ENCODE results near the gene RAP1GDS1. TPM values are rescaled to one million over a fixed set of nuclear protein-coding genes. Genes with fewer than 3 reads are reported as not detected.

The RAP1GDS1 gene
- total and polyA plus RNA-seq, 2 donors, result 23.6 to 41.6 TPM

DNA sequence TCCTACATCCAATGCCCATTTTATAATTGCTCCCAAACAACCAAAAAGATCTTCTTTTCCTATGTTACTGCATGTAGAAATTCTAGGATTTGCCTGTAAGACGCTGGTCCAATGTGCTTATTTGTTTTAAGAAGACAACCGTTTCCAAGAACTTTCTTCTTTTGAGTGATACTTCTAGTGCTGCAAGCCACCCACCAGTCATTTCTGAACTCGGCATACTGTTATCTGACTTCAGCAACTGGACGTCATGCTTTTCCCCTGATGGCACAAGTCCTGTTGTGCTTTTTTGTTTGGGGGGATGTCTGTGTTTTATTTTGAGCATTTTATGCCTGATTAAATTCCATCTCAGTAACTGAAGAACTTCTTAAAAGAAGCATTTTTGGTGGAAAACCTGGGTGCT lies 16.0 kb upstream of the RAP1GDS1 start:
- Histone ChIP-seq H3K4me3 (ENCODE audit: low read length in 2 of 2) (no peak overlapping the region), H3K27ac (ENCODE audit: low read depth in 1 of 2, low read length in 1 of 2) (no peak overlapping the region), H3K9me3 (ENCODE audit: control insufficient read depth in 2 of 2, insufficient read depth in 1 of 2, low read length in 1 of 2) (no peaks in the 10 kb centered on the region), H3K36me3 (ENCODE audit: control insufficient read depth in 2 of 2, insufficient read depth in 2 of 2, low read length in 1 of 2) (no peaks in the 10 kb centered on the region), H3K27me3 (ENCODE audit: control insufficient read depth in 2 of 2, insufficient read depth in 1 of 2, low read length in 1 of 2) (no peaks in the 10 kb centered on the region), H3K4me1 (ENCODE audit: control insufficient read depth in 2 of 2, insufficient read depth in 2 of 2, low read length in 2 of 2) (no peaks in the 10 kb centered on the region)
- DNase-seq (ENCODE audit: low read depth in 6 of 9, low spot score in 9 of 9), result no peak
- 96% methylated on average over 4 of the region's 4 CpGs for WGBS

DNA sequence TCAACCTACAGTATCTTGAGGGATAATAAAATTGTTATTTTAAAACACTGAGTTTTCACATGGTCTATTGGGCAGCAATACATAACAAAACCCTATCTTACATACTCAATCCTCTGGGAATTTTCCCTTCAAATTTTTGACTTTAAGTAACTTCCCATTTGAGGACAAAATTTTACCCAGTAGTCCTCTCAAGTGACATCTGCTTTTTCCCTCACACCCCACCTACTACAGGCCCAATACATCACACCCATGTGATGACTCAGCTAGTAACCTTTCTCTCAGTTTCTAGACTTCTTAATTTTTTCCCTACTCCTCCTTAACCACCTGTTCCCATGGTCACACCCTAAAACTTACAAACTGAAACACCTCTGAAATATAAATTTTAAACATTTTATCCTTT lies 12.2 kb upstream of the RAP1GDS1 start:
- Histone ChIP-seq H3K36me3 (ENCODE audit: control insufficient read depth in 2 of 2, insufficient read depth in 2 of 2, low read length in 1 of 2) (no peaks in the 10 kb centered on the region), H3K9me3 (ENCODE audit: control insufficient read depth in 2 of 2, insufficient read depth in 1 of 2, low read length in 1 of 2) (peaks cover 0 to 2% of the 10 kb centered on the region in 2 donors), H3K4me1 (ENCODE audit: control insufficient read depth in 2 of 2, insufficient read depth in 2 of 2, low read length in 2 of 2) (no peaks in the 10 kb centered on the region), H3K4me3 (ENCODE audit: low read length in 2 of 2) (no peak overlapping the region), H3K27ac (ENCODE audit: low read depth in 1 of 2, low read length in 1 of 2) (no peak overlapping the region), H3K27me3 (ENCODE audit: control insufficient read depth in 2 of 2, insufficient read depth in 1 of 2, low read length in 1 of 2) (no peaks in the 10 kb centered on the region)
- no peak for DNase-seq (ENCODE audit: low read depth in 6 of 9, low spot score in 9 of 9)

DNA sequence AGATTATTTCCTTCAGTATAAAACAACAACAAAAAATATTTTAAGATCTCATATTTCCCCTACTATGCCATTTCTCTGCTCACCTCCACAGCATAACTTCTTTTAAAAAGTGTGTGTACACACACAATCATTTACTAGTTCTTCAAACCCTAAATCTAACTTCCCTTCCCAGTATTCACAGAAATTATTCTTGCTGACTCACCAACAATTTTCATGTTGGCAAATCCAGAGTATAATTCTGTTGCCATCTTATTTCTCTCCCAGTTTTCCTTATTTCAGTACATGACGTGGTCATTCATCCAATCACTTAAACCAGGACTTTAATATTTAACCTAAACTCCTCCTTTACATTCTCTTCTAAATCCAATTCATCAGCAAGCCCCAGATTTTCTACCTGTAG lies 11.4 kb upstream of the RAP1GDS1 start:
- Histone ChIP-seq H3K9me3 (ENCODE audit: control insufficient read depth in 2 of 2, insufficient read depth in 1 of 2, low read length in 1 of 2) (peaks cover 0 to 2% of the 10 kb centered on the region in 2 donors), H3K4me1 (ENCODE audit: control insufficient read depth in 2 of 2, insufficient read depth in 2 of 2, low read length in 2 of 2) (no peaks in the 10 kb centered on the region), H3K36me3 (ENCODE audit: control insufficient read depth in 2 of 2, insufficient read depth in 2 of 2, low read length in 1 of 2) (no peaks in the 10 kb centered on the region), H3K27ac (ENCODE audit: low read depth in 1 of 2, low read length in 1 of 2) (no peak overlapping the region), H3K4me3 (ENCODE audit: low read length in 2 of 2) (no peak overlapping the region), H3K27me3 (ENCODE audit: control insufficient read depth in 2 of 2, insufficient read depth in 1 of 2, low read length in 1 of 2) (no peaks in the 10 kb centered on the region)
- 96% methylated on average over 1 of the region's 1 CpG for WGBS
- no peak for DNase-seq (ENCODE audit: low read depth in 6 of 9, low spot score in 9 of 9)

DNA sequence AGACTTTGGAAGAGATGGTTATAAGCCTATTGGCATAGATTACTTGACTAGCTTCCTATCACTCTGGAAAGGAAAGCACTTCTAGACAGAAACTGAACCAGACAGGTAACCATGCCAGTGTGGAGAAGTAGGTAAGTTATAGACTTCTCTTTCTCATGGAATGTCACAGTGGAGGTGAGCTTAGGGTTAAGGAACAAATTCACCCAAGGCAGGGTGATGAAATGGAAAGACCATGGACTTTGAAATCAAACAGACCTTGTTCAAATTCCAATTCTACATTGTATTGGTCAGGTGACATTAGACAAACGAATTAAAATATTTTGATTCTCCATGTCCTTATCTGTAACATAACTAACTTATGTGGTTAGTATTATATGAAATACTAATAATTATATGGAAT lies 7.7 kb upstream of the RAP1GDS1 start:
- H3K27ac ChIP-seq (ENCODE audit: low read depth in 1 of 2, low read length in 1 of 2), result no peak overlapping the region
- 93% methylated on average over 1 of the region's 1 CpG for WGBS
- no peak for DNase-seq (ENCODE audit: low read depth in 6 of 9, low spot score in 9 of 9)
- H3K9me3 ChIP-seq (ENCODE audit: control insufficient read depth in 2 of 2, insufficient read depth in 1 of 2, low read length in 1 of 2), result peaks cover 0 to 2% of the 10 kb centered on the region in 2 donors
- H3K27me3 ChIP-seq (ENCODE audit: control insufficient read depth in 2 of 2, insufficient read depth in 1 of 2, low read length in 1 of 2), result no peaks in the 10 kb centered on the region
- H3K4me3 ChIP-seq (ENCODE audit: low read length in 2 of 2), result no peak overlapping the region
- H3K36me3 ChIP-seq (ENCODE audit: control insufficient read depth in 2 of 2, insufficient read depth in 2 of 2, low read length in 1 of 2), result no peaks in the 10 kb centered on the region
- H3K4me1 ChIP-seq (ENCODE audit: control insufficient read depth in 2 of 2, insufficient read depth in 2 of 2, low read length in 2 of 2), result no peaks in the 10 kb centered on the region

DNA sequence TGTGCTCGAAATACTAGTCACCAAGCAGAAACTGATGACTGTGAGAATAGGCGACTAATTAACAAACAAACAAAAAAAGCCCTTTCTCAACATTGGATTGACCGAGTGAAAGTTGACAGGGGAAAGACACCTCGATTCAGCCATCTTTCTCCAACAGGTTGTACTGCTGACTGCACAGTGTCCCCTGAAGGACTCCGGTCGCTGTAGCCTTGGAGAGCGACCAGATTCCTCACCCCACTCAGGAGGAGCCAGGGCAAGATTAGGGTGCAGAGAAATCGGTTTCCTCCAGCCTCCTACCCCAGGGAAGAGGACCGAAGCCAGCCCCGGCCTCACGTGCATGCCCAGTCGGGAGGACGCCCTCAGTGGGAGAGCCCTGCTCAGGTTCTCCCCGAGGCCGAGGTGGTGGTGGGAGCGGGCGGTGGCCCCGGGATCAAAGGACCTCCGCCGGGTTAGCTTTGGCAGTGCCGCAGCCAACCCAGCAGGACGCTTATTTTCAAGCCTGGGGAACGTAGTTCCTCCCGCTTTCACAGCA lies 1.1 kb upstream of the RAP1GDS1 start:
- DNase-seq (ENCODE audit: low read depth in 6 of 9, low spot score in 9 of 9), result peak in 4 of 9 donors; percentile 33 to 45 (median 38)
- peak overlapping the region; percentile 81 to 97 for H3K4me3 ChIP-seq (ENCODE audit: low read length in 2 of 2)
- no peaks in the 10 kb centered on the region for H3K9me3 ChIP-seq (ENCODE audit: control insufficient read depth in 2 of 2, insufficient read depth in 1 of 2, low read length in 1 of 2)
- peak overlapping the region; percentile 95 for H3K27ac ChIP-seq (ENCODE audit: low read depth in 1 of 2, low read length in 1 of 2)
- no peaks in the 10 kb centered on the region for H3K27me3 ChIP-seq (ENCODE audit: control insufficient read depth in 2 of 2, insufficient read depth in 1 of 2, low read length in 1 of 2)
- H3K36me3 ChIP-seq (ENCODE audit: control insufficient read depth in 2 of 2, insufficient read depth in 2 of 2, low read length in 1 of 2), result no peaks in the 10 kb centered on the region
- 2% methylated on average over 24 of the region's 24 CpGs for WGBS
- peaks cover 8 to 14% of the 10 kb centered on the region in 2 donors for H3K4me1 ChIP-seq (ENCODE audit: control insufficient read depth in 2 of 2, insufficient read depth in 2 of 2, low read length in 2 of 2)

DNA sequence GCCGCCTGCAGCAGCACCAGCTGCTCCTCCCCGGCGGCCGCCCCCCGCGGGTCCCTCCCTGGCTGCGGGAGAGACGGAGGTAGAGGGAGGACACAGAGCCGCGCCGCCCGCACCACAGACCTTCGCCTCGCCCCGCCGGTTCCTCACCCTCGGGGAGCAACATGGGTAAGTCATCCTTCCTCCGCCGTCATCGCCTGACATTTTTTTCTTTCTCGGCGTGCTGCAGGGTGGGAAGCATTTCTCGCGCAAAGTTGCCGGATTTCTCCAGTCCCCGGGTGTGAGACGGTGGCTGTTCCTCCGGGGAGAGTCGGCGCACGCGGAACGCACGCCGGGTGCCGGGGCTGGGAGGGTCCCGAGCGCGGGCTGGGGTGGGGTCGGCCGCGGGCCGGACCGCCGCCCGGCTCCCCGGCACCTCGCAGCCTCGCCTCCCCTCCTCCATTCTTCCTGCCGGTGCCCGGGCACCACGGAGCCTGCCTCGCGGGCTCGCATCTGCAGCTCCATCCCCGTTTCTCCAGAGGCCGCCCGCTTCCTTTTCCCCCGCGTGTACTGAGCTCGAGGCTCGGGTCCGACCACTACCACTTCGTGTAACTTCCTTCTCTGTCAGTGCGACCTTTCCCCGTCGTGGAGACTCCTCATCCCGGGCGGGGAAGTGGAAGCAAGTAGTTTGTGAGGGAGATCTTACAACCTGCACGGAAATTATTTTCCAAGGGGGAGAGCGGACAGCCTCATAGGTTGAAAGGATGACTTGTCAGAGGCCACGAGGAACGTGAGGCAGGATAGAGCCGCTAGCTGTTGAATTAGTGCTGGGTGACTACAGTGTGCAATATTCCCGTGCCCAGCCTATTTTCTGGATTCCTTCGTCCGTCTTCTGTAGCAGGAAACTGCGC lies 464 bp downstream of the RAP1GDS1 start:
- H3K4me1 ChIP-seq (ENCODE audit: control insufficient read depth in 2 of 2, insufficient read depth in 2 of 2, low read length in 2 of 2), result peaks cover 8 to 14% of the 10 kb centered on the region in 2 donors

GRCh38 chr4:98262431-98262830 lies 1.2 kb downstream of the RAP1GDS1 start:
- Histone ChIP-seq H3K4me3 (ENCODE audit: low read length in 2 of 2) (peak overlapping the region; percentile 73 to 81), H3K27me3 (ENCODE audit: control insufficient read depth in 2 of 2, insufficient read depth in 1 of 2, low read length in 1 of 2) (no peaks in the 10 kb centered on the region), H3K27ac (ENCODE audit: low read depth in 1 of 2, low read length in 1 of 2) (peak overlapping the region; percentile 9 to 53), H3K9me3 (ENCODE audit: control insufficient read depth in 2 of 2, insufficient read depth in 1 of 2, low read length in 1 of 2) (no peaks in the 10 kb centered on the region), H3K36me3 (ENCODE audit: control insufficient read depth in 2 of 2, insufficient read depth in 2 of 2, low read length in 1 of 2) (no peaks in the 10 kb centered on the region), H3K4me1 (ENCODE audit: control insufficient read depth in 2 of 2, insufficient read depth in 2 of 2, low read length in 2 of 2) (peaks cover 8 to 14% of the 10 kb centered on the region in 2 donors)
- 1% methylated on average over 5 of the region's 5 CpGs for WGBS
- DNase-seq (ENCODE audit: low read depth in 6 of 9, low spot score in 9 of 9), result peak in 3 of 9 donors; percentile 4 to 45 (median 22)

More for the DNA sequence above, 464 bp downstream of the RAP1GDS1 start:
- peak in 8 of 9 donors; percentile 28 to 78 (median 50) for DNase-seq (ENCODE audit: low read depth in 6 of 9, low spot score in 9 of 9)
- Histone ChIP-seq H3K36me3 (ENCODE audit: control insufficient read depth in 2 of 2, insufficient read depth in 2 of 2, low read length in 1 of 2) (no peaks in the 10 kb centered on the region), H3K27me3 (ENCODE audit: control insufficient read depth in 2 of 2, insufficient read depth in 1 of 2, low read length in 1 of 2) (no peaks in the 10 kb centered on the region), H3K27ac (ENCODE audit: low read depth in 1 of 2, low read length in 1 of 2) (peak overlapping the region; percentile 88 to 89), H3K9me3 (ENCODE audit: control insufficient read depth in 2 of 2, insufficient read depth in 1 of 2, low read length in 1 of 2) (no peaks in the 10 kb centered on the region), H3K4me3 (ENCODE audit: low read length in 2 of 2) (peak overlapping the region; percentile 73 to 81)
- under 1% methylated on average over 78 of the region's 78 CpGs for WGBS

DNA sequence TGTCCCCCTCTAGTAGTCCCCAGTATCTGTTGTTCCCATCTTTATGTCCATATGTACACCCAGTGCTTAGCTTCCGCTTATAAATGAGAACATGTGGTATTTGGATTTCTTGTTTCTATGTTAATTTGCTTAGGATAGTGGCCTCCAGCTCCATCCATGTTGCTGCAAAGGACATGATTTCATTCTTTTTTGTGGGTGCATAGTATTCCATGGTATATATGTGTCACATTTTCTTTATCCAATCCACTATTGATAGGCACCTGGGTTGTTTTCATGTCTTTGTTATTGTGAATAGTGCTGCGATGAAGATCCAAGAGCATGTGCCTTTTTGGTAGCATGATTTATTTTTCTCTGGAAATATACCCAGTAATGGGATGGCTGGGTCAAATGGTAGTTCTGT lies 6.3 kb downstream of the RAP1GDS1 start:
- H3K27ac ChIP-seq (ENCODE audit: low read depth in 1 of 2, low read length in 1 of 2), result no peak overlapping the region
- no peaks in the 10 kb centered on the region for H3K27me3 ChIP-seq (ENCODE audit: control insufficient read depth in 2 of 2, insufficient read depth in 1 of 2, low read length in 1 of 2)
- no peak overlapping the region for H3K4me3 ChIP-seq (ENCODE audit: low read length in 2 of 2)
- DNase-seq (ENCODE audit: low read depth in 6 of 9, low spot score in 9 of 9), result no peak
- no peaks in the 10 kb centered on the region for H3K36me3 ChIP-seq (ENCODE audit: control insufficient read depth in 2 of 2, insufficient read depth in 2 of 2, low read length in 1 of 2)
- peaks cover 2 to 4% of the 10 kb centered on the region in 2 donors for H3K4me1 ChIP-seq (ENCODE audit: control insufficient read depth in 2 of 2, insufficient read depth in 2 of 2, low read length in 2 of 2)
- 100% methylated on average over 2 of the region's 2 CpGs for WGBS
- H3K9me3 ChIP-seq (ENCODE audit: control insufficient read depth in 2 of 2, insufficient read depth in 1 of 2, low read length in 1 of 2), result no peaks in the 10 kb centered on the region

DNA sequence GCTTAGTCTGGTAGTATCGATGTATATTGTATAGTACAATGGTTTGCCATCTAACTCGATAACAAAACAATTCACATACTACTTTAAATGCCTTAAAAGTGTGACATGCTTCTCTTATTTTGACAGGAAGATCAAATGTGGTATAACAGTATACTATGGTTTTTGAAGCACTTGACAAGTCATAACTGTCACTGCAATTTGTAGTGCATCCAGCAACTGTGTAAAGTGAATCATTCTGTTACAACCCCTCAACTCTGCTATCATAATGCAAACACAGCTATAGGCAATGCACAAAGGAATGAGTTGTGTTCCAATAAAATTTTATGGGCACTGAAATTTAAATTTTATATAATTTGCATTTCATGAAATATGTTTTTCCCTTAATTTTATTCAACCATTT lies 14.0 kb downstream of the RAP1GDS1 start:
- no peaks in the 10 kb centered on the region for H3K27me3 ChIP-seq (ENCODE audit: control insufficient read depth in 2 of 2, insufficient read depth in 1 of 2, low read length in 1 of 2)
- peaks cover 0 to 3% of the 10 kb centered on the region in 2 donors for H3K36me3 ChIP-seq (ENCODE audit: control insufficient read depth in 2 of 2, insufficient read depth in 2 of 2, low read length in 1 of 2)
- H3K4me3 ChIP-seq (ENCODE audit: low read length in 2 of 2), result no peak overlapping the region
- DNase-seq (ENCODE audit: low read depth in 6 of 9, low spot score in 9 of 9), result peak in 1 of 9 donors; percentile 37
- WGBS, result 92% methylated on average over 2 of the region's 2 CpGs
- peaks cover 0 to 2% of the 10 kb centered on the region in 2 donors for H3K4me1 ChIP-seq (ENCODE audit: control insufficient read depth in 2 of 2, insufficient read depth in 2 of 2, low read length in 2 of 2)
- H3K27ac ChIP-seq (ENCODE audit: low read depth in 1 of 2, low read length in 1 of 2), result no peak overlapping the region
- H3K9me3 ChIP-seq (ENCODE audit: control insufficient read depth in 2 of 2, insufficient read depth in 1 of 2, low read length in 1 of 2), result peaks cover 0 to 3% of the 10 kb centered on the region in 2 donors
